Measurements from ENCODE around the gene SGMS1. TPM values are rescaled to one million over a fixed set of nuclear protein-coding genes. Genes with fewer than 3 reads are reported as not detected.
"Not testable (repeated sequence)": the region's sequence is repeated elsewhere in the genome, so short reads cannot be mapped to it uniquely, and the experiment has no call there.

Gene SGMS1
- total RNA-seq, 4 donors from 2014 or later, result 139 to 198 (median 173) TPM

DNA sequence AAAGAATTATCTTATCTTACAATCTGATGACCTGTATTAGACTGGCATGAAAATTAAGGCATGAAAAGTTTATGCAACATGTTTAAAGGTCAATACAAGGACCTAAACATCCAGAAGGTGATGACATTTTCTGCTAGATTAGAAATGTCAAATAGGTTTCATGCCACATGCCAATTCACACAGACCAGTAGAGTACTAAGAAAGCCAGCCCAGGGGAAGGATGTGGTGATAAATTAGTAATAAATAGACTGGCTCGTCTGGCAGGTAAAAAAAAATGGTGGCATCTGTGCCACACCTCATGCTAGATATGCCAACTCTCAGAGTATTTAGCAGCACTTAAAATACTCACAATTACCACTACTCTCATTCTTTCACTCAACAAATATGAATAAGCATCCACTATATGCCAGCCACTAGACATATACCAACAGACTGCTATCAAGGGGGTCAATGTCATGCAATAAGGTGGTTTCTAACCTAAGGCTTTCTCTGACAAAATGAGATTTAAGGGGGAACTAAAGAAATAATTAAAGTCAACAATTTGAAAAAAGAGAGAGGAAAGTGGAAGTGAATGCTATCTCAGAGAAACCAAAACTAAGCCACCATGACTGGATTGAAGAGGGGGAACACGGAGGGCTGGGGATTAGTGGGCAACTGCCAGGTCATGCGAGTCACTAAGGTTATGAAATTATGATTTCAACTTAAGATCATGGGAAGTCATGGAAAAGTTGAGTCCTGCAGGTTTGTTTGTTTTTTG lies 83.5 kb downstream of the SGMS1 start:
- H3K9me3 ChIP-seq, result no peaks in the 10 kb centered on the region
- H3K4me3 ChIP-seq, result no peak overlapping the region
- H3K4me1 ChIP-seq, result peaks cover 37% of the 10 kb centered on the region
- no peaks in the 10 kb centered on the region for H3K36me3 ChIP-seq
- 54% methylated on average over 3 of the region's 3 CpGs for WGBS
- TF ChIP-seq, protein P1, sequence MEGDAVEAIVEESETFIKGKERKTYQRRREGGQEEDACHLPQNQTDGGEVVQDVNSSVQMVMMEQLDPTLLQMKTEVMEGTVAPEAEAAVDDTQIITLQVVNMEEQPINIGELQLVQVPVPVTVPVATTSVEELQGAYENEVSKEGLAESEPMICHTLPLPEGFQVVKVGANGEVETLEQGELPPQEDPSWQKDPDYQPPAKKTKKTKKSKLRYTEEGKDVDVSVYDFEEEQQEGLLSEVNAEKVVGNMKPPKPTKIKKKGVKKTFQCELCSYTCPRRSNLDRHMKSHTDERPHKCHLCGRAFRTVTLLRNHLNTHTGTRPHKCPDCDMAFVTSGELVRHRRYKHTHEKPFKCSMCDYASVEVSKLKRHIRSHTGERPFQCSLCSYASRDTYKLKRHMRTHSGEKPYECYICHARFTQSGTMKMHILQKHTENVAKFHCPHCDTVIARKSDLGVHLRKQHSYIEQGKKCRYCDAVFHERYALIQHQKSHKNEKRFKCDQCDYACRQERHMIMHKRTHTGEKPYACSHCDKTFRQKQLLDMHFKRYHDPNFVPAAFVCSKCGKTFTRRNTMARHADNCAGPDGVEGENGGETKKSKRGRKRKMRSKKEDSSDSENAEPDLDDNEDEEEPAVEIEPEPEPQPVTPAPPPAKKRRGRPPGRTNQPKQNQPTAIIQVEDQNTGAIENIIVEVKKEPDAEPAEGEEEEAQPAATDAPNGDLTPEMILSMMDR (IDR thresholded peaks at IDR 0.05), result no peak
- TF ChIP-seq EP300 (IDR thresholded peaks at IDR 0.05) (no peak), POLR2AphosphoS5 (IDR thresholded peaks at IDR 0.05) (no peak), POLR2A (IDR thresholded peaks at IDR 0.05) (no peak)
- no peak overlapping the region for H3K27ac ChIP-seq
- no peak for DNase-seq (ENCODE audit: low spot score in 2 of 2)
- no peaks in the 10 kb centered on the region for H3K27me3 ChIP-seq

DNA sequence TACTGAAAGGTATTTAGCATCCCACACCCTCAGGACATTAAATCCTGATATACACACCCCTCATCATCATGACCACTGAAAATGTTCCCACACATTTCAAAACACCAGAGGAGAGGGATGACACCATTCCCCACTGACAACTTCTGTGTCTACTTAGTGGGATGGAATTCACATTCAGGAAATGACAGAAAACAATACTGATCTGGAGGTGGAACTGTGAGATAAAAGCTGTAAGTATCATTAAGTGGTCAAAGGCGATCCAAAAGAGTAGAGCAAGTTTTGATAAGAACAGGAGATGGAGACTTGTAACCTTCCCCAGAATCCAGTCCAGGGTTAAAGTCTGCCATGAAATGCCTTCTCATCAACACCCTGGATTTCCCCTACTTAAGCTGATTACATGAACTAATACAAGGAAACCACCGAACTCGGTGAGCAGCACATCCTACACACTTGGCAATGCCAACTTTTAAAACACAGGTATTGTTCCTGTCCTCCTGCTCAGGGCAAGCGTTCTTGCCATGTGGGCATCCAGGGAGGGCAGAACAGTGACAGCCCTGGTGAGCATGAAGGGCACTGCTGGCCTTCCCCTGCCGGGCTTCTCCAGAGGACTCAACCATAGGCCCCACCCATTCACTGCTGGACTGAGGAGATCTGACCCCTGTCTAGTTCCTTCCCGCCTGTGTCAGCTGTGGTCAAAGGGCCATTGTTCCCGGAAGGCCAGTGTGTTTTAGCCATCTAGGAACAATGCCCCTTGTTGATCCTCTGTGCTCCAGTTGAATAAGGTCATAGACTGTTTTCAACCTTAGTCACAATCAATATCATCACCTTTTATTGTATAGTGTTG lies 85.0 kb downstream of the SGMS1 start:
- WGBS, result 41% methylated on average over 7 of the region's 7 CpGs
- Histone ChIP-seq H3K4me1 (peaks cover 33% of the 10 kb centered on the region), H3K27ac (no peak overlapping the region), H3K4me3 (no peak overlapping the region), H3K36me3 (no peaks in the 10 kb centered on the region), H3K9me3 (no peaks in the 10 kb centered on the region), H3K27me3 (no peaks in the 10 kb centered on the region)
- DNase-seq (ENCODE audit: low spot score in 2 of 2), result no peak
- TF ChIP-seq EP300 (IDR thresholded peaks at IDR 0.05), result no peak
- TF ChIP-seq POLR2A (IDR thresholded peaks at IDR 0.05), result no peak

DNA sequence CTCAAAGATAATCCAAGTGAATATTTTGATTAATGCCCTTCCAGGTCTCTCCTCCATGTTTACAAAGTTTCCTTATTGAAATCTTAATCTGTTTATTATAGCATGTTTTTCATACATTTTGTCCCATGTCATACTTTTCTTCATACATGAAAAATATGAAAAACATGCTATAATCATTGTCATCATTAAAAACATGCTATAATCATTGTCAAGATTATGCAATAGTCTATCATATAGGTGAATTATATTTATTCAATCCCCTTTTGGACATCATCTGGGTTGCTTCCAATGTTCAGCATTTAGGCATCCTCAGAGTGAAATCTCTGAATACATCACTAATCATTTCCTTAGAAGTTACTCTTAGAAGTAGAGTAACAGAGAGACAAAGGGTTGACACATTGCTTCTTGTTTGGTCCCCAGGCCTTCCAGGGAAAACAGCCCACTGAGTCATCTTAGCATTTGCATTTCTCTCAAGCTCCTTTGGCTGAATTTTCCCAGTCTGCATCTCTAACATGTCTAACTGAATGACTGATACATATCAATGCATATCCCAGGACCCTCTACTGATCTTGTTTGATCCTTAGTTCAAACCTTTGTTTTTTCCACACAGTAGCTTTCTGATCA lies 87.0 kb downstream of the SGMS1 start:
- Histone ChIP-seq H3K36me3 (no peaks in the 10 kb centered on the region), H3K27me3 (no peaks in the 10 kb centered on the region), H3K4me1 (peaks cover 15% of the 10 kb centered on the region), H3K4me3 (no peak overlapping the region), H3K9me3 (no peaks in the 10 kb centered on the region), H3K27ac (no peak overlapping the region)
- DNase-seq (ENCODE audit: low spot score in 2 of 2), result no peak
- TF ChIP-seq, protein P1 (IDR thresholded peaks at IDR 0.05), result no peak
- TF ChIP-seq POLR2AphosphoS5 (IDR thresholded peaks at IDR 0.05) (no peak), EP300 (IDR thresholded peaks at IDR 0.05) (no peak)

DNA sequence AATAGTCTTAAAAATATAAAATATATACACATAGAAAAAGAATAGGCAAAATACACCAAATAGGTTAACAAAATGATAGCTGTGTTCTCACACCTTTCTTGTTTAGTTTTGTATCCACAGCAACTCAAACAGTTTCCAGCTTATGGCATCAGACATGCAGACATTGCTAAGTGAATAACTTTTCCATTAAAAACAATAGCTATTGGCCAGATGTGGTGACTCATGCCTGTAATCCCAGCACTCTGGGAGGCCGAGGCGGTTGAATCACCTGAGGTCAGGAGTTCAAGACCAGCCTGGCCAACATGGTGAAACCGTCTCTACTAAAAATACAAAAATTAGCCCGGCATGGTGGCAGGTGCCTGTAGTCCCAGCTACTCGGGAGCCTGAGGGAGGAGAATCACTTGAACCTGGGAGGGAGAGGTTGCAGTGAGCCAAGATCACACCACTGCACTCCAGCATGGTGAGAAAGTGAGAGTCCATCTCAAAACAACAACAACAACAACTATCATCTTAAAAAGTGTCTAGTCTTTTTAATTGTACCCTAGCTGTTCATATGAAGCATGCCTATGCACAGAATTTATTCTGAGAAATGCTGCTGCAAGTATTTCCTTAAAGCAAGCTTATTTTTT lies 88.9 kb downstream of the SGMS1 start:
- WGBS, result 64% methylated on average over 5 of the region's 5 CpGs
- H3K27ac ChIP-seq; H3K4me3 ChIP-seq; H3K9me3 ChIP-seq; H3K36me3 ChIP-seq; DNase-seq (ENCODE audit: low spot score in 2 of 2); H3K27me3 ChIP-seq; H3K4me1 ChIP-seq: not testable (repeated sequence)

DNA sequence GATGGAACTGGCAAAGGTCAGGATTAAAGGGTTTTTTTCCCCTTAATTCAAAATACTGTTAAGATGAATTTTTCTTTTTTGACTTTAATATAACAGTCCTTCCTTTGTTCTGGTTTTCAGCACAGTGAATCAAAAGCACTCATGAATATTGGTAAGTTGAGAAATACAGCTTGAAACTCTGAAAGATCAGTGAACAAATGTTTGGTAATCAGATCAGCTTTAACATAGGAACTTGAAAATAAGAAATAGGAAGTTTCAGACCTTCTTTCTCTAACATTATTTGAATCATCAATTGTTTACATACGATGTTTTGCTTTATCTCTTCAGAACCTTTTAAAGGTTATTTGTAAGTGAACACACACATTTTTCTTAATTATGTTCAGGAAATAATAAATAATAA lies 90.5 kb downstream of the SGMS1 start:
- 88% methylated on average over 1 of the region's 1 CpG for WGBS
- Histone ChIP-seq H3K27ac (no peak overlapping the region), H3K36me3 (no peaks in the 10 kb centered on the region), H3K9me3 (no peaks in the 10 kb centered on the region), H3K4me3 (no peak overlapping the region), H3K27me3 (no peaks in the 10 kb centered on the region), H3K4me1 (no peaks in the 10 kb centered on the region)
- TF ChIP-seq POLR2A (IDR thresholded peaks at IDR 0.05) (no peak), POLR2AphosphoS5 (IDR thresholded peaks at IDR 0.05) (no peak), EP300 (IDR thresholded peaks at IDR 0.05) (no peak)
- TF ChIP-seq, protein P1 (IDR thresholded peaks at IDR 0.05), result no peak
- DNase-seq (ENCODE audit: low spot score in 2 of 2), result no peak
